Measurements from ENCODE around the gene PACRG.

DNA sequence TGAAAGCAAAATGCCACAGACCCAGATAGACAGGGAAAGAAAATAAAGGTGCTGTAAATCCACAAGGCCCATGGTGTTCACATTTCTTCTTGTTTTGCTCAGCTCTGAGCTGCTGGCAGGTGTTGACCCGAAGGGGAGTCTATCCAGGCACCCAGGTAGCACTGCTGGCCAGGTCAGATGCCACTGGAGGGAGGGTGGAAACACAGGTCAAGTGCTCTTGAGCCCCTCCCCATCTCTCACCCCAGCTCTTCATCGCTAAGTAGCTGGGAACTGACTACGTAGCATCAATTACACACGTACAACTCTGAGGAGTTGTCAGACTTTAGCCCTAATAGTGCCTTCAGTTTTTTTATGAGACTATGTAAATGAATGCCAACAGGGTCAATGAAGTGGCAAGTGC is 399.0 kb downstream of the PACRG start:
- TF ChIP-seq, protein P1, sequence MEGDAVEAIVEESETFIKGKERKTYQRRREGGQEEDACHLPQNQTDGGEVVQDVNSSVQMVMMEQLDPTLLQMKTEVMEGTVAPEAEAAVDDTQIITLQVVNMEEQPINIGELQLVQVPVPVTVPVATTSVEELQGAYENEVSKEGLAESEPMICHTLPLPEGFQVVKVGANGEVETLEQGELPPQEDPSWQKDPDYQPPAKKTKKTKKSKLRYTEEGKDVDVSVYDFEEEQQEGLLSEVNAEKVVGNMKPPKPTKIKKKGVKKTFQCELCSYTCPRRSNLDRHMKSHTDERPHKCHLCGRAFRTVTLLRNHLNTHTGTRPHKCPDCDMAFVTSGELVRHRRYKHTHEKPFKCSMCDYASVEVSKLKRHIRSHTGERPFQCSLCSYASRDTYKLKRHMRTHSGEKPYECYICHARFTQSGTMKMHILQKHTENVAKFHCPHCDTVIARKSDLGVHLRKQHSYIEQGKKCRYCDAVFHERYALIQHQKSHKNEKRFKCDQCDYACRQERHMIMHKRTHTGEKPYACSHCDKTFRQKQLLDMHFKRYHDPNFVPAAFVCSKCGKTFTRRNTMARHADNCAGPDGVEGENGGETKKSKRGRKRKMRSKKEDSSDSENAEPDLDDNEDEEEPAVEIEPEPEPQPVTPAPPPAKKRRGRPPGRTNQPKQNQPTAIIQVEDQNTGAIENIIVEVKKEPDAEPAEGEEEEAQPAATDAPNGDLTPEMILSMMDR (IDR thresholded peaks at IDR 0.05 in 4 of 5, conservative IDR thresholded peaks at IDR 0.05 in 1 of 5): no peak
- TF ChIP-seq POLR2A (IDR thresholded peaks at IDR 0.05): no peak

All from gastrocnemius medialis (tissue), 4 donors.